Activated naive CD8-positive, alpha-beta T cell treated with anti-CD3 and anti-CD28 coated beads, Interleukin-2, amount 50 U/mL, for 24 hours (primary cell): ENCODE data around the gene STK16.

ENCODE experiments used
- ATAC-seq: fragments of 150-1000 bp; cut with Tn5 transposase; one replicate; pipeline ENCODE4 v1.10.0; 2021
- DNase-seq: peaks from one replicate; pipeline ENCODE4 v3.0.0; 2021
- H3K27ac Mint-ChIP-seq: one replicate; pipeline ENCODE4 v1.8.0; 2021; ENCODE audit warnings: mild to moderate bottlenecking, mixed read lengths
- H3K27me3 Mint-ChIP-seq: one replicate; pipeline ENCODE4 v1.8.0; 2021; ENCODE audit warnings: mixed read lengths
- H3K36me3 Mint-ChIP-seq: one replicate; pipeline ENCODE4 v1.8.0; 2021; ENCODE audit warnings: low read depth, mixed read lengths
- H3K4me1 Mint-ChIP-seq: one replicate; pipeline ENCODE4 v1.8.0; 2021; ENCODE audit warnings: mixed read lengths
- H3K4me3 Mint-ChIP-seq: one replicate; pipeline ENCODE4 v1.8.0; 2021; ENCODE audit warnings: mild to moderate bottlenecking, moderate library complexity, mixed read lengths
- H3K9me3 Mint-ChIP-seq: one replicate; pipeline ENCODE4 v1.8.0; 2021; ENCODE audit warnings: mixed read lengths

STK16 gene

GRCh38 chr2:219261024-219261855 is 16.0 kb downstream of the STK16 start:
- H3K4me3 Mint-ChIP-seq, result no peak overlapping the region
- no peaks in the 10 kb centered on the region for H3K36me3 Mint-ChIP-seq
- H3K4me1 Mint-ChIP-seq, result peaks cover 11% of the 10 kb centered on the region
- no peaks in the 10 kb centered on the region for H3K9me3 Mint-ChIP-seq
- H3K27ac Mint-ChIP-seq, result no peak overlapping the region
- ATAC-seq, result peak; percentile 17
- no peak for DNase-seq
- H3K27me3 Mint-ChIP-seq, result peaks cover 1% of the 10 kb centered on the region

DNA sequence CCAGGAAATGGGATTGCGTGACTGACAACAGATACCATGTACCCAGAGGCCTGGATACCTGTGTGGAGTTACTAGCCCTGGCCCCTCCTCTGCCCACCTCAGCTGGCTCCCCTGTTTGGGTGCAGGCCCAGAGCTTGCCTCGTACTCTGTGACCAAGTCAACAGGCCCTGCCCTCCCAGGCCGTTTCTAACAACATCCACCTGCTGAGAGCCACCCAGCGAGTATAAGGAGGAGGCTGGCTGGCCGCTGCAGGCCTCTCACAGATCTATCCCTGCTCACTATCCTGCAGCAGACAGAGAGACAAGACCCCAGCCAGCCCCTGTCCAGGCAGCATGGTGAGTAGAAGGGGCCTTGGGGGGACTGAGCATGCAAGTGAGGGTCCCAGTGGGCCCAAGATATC is 21.0 kb downstream of the STK16 start:
- Mint-ChIP-seq H3K4me1 (peaks cover under 1% of the 10 kb centered on the region), H3K27me3 (no peaks in the 10 kb centered on the region), H3K4me3 (no peak overlapping the region), H3K27ac (no peak overlapping the region), H3K36me3 (no peaks in the 10 kb centered on the region), H3K9me3 (no peaks in the 10 kb centered on the region)
- ATAC-seq, result no peak
- DNase-seq, result no peak

DNA sequence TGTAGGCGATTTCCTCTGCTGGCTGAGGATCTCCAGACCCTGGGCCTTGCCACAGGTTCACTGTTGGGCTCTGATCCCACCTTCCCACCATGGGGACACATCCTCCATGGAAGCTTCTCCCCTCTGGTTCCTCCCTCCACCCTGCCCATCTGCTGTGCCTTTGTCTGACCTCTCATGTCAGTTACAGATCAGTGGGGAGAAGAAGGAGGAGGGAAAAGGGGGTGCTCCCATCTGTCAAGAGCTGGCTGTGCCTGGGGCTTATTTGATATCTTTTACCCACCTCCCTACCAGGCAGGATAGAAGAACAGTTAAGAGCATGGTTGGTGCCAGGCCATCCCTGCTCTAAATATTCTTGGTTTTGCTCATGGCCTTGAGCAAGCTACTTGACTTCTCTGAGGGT is 21.6 kb downstream of the STK16 start:
- DNase-seq (no peak), ATAC-seq (no peak)
- Mint-ChIP-seq H3K27me3 (no peaks in the 10 kb centered on the region), H3K4me1 (no peaks in the 10 kb centered on the region), H3K4me3 (no peak overlapping the region), H3K9me3 (no peaks in the 10 kb centered on the region), H3K36me3 (no peaks in the 10 kb centered on the region), H3K27ac (no peak overlapping the region)

- Mint-ChIP-seq H3K36me3 (no peaks in the 10 kb centered on the region), H3K27me3 (no peaks in the 10 kb centered on the region), H3K4me1 (peaks cover 8% of the 10 kb centered on the region), H3K4me3 (no peak overlapping the region), H3K9me3 (no peaks in the 10 kb centered on the region), H3K27ac (no peak overlapping the region)
- DNase-seq (no peak), ATAC-seq (no peak)
Measured at GRCh38 chr2:219268294-219268693, 23.0 kb downstream of the STK16 start.

- no peak overlapping the region for H3K4me3 Mint-ChIP-seq
- ATAC-seq (no peak), DNase-seq (no peak)
- no peak overlapping the region for H3K27ac Mint-ChIP-seq
- no peaks in the 10 kb centered on the region for H3K27me3 Mint-ChIP-seq
- H3K36me3 Mint-ChIP-seq, result no peaks in the 10 kb centered on the region
- H3K4me1 Mint-ChIP-seq, result peaks cover 14% of the 10 kb centered on the region
- no peaks in the 10 kb centered on the region for H3K9me3 Mint-ChIP-seq
Measured at GRCh38 chr2:219269362-219270054, 24.2 kb downstream of the STK16 start.

DNA sequence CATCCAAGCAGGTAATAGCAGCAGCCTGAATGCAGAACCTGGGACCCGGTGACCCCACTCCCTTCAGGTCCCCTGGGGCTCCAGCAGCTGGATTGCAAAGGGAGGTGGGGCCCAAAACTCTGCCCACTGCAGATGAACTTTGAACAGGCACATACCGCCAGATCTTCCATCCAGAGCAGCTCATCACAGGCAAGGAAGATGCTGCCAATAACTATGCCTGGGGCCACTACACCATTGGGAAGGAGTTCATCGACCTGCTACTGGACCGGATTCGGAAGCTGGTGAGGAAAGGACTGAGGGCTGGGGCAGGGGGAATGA is 24.7 kb downstream of the STK16 start:
- H3K27me3 Mint-ChIP-seq, result no peaks in the 10 kb centered on the region
- H3K4me3 Mint-ChIP-seq, result no peak overlapping the region
- peaks cover 14% of the 10 kb centered on the region for H3K4me1 Mint-ChIP-seq
- H3K27ac Mint-ChIP-seq, result no peak overlapping the region
- H3K9me3 Mint-ChIP-seq, result no peaks in the 10 kb centered on the region
- no peaks in the 10 kb centered on the region for H3K36me3 Mint-ChIP-seq
- no peak for DNase-seq
- no peak for ATAC-seq

- Mint-ChIP-seq H3K27ac (no peak overlapping the region), H3K27me3 (no peaks in the 10 kb centered on the region), H3K4me3 (no peak overlapping the region), H3K9me3 (no peaks in the 10 kb centered on the region), H3K4me1 (peaks cover 14% of the 10 kb centered on the region), H3K36me3 (no peaks in the 10 kb centered on the region)
- DNase-seq (no peak), ATAC-seq (no peak)
Measured at GRCh38 chr2:219271021-219271420, 25.7 kb downstream of the STK16 start.

DNA sequence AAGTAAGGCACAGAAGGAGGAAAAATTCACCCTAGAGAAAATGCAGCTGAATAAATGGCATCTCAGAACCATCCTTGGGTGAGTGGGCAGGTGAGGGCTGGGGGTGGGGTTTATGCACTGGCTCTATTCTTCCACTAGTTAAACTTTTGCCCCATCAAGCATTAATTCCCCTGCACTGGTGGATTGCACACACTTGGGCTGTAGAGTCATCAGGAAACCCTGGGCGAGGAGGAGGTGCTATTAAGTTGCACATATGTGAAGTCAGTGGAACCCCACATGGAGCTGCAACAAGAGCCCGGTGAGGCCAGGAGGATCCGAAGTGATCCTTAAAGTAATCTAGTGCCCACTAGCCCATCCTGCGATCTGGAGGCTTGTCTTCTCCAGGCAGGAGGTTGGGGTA is 27.1 kb downstream of the STK16 start:
- no peak for ATAC-seq
- Mint-ChIP-seq H3K27me3 (no peaks in the 10 kb centered on the region), H3K4me3 (no peak overlapping the region)

GRCh38 chr2:219272995-219273394 is 27.7 kb downstream of the STK16 start:
- Mint-ChIP-seq H3K9me3 (no peaks in the 10 kb centered on the region), H3K27me3 (no peaks in the 10 kb centered on the region), H3K4me1 (peaks cover 26% of the 10 kb centered on the region), H3K36me3 (no peaks in the 10 kb centered on the region), H3K27ac (no peak overlapping the region), H3K4me3 (no peak overlapping the region)
- DNase-seq, result no peak
- ATAC-seq, result peak; percentile 64

More for the DNA sequence above, 27.1 kb downstream of the STK16 start:
- Mint-ChIP-seq H3K36me3 (no peaks in the 10 kb centered on the region), H3K9me3 (no peaks in the 10 kb centered on the region), H3K4me1 (peaks cover 20% of the 10 kb centered on the region), H3K27ac (no peak overlapping the region)
- no peak for DNase-seq

DNA sequence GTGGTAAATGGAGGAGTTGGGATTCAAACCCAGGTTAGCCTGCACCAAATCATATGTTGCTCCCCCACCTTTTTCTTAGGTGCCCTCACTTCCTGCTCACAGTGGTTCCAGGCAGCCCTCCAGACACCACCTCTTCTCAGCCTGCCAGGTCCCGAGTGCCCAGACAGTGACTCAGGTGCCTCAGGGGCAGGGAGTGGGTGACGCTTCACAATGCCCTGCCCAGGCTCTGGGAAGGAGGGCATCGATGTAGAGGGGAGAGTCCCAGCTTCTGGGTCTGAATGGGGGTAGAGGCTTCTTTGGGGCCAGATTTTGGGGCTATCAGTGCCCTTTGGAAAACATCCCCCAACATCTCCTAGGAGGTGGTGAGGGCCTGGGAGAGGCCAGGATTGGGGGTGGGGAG is 28.7 kb downstream of the STK16 start:
- Mint-ChIP-seq H3K36me3 (no peaks in the 10 kb centered on the region), H3K27me3 (no peaks in the 10 kb centered on the region), H3K4me3 (no peak overlapping the region), H3K4me1 (peaks cover 36% of the 10 kb centered on the region), H3K27ac (no peak overlapping the region), H3K9me3 (no peaks in the 10 kb centered on the region)
- DNase-seq (no peak), ATAC-seq (no peak)

DNA sequence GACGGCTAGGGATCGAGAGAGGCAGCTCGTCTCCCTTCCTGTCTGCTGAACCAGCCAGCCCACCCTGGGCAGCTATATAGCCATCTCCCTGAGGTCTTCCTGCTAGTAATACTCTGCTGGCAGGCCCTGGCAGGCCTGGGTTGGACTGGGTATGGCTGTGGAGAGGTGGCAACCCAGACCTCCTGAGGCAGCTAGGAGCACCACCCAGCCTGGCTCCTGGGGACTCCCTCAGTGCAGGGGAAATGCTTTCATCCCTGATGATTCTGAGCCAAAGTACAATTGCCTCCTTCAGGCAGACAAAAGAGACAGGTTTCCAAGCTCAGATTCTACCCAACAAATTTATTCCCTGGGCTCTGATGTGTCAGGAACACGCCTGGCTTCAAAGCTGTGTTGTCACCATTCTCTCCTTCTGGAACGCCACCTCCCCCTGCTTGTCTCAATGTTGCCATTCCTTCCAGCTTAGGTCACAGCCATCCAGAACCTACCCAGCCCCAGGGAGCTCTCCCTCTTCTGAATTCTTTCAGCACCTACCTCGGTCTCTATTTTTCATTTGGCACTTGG is 29.2 kb downstream of the STK16 start:
- Mint-ChIP-seq H3K36me3 (no peaks in the 10 kb centered on the region), H3K27ac (no peak overlapping the region), H3K4me3 (no peak overlapping the region), H3K4me1 (peaks cover 36% of the 10 kb centered on the region), H3K27me3 (no peaks in the 10 kb centered on the region), H3K9me3 (no peaks in the 10 kb centered on the region)
- no peak for ATAC-seq
- DNase-seq, result no peak

DNA sequence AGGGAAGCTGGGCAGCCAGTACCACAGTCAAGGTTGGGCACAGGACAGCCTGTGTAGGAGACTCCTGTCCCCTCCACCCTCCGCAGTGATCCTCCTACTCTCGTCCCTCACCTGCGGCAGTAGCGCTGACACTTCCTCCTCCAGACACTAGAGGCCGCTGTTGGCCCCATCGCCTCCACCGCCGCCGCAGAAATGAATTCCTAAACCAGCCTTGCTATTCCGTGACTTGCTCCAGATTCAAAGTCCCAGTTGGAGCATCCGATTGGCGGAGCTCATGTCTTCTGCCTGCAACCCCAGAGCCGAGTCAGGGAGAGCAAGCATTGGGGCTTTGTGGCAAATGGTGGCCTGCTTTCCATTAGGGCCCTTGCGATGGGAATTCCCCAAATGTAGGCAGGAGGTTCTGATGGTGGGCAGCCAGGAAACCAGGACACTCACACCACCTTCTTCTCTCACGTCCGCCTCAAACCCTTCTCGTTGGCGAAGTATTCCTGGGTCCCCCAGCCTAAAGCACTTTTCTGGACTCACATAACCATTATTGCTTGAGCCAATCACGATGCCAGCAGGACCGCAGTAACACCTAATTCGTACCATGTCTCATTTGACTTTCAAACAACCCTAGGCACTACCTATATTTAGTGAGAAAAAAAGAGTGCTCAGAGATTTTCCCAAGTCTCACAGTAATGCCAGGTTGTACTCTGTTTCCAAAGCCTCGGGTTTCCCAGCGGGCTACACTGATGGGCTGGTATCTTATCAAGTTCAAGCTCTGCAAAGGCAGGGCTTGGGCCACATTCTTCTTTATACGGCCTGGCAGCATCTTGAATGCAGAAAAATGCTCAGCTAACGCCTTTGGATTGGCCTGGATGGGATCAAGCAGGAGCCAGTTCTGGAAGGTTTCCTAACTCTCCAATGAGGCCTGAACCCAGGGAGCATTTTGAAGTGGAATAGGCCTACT is 32.7 kb downstream of the STK16 start:
- peaks cover 11% of the 10 kb centered on the region for H3K36me3 Mint-ChIP-seq
- peaks cover 56% of the 10 kb centered on the region for H3K4me1 Mint-ChIP-seq
- DNase-seq, result peak; percentile 82

GRCh38 chr2:219278655-219279150 is 33.4 kb downstream of the STK16 start:
- DNase-seq, result no peak
- Mint-ChIP-seq H3K27me3 (no peaks in the 10 kb centered on the region), H3K36me3 (peaks cover 12% of the 10 kb centered on the region), H3K4me1 (peaks cover 50% of the 10 kb centered on the region), H3K4me3 (peak overlapping the region; percentile 79), H3K9me3 (no peaks in the 10 kb centered on the region), H3K27ac (peak overlapping the region; percentile 86)
- no peak for ATAC-seq

More for the DNA sequence above, 32.7 kb downstream of the STK16 start:
- H3K27ac Mint-ChIP-seq, result peak overlapping the region; percentile 86
- H3K27me3 Mint-ChIP-seq, result no peaks in the 10 kb centered on the region
- H3K4me3 Mint-ChIP-seq, result peak overlapping the region; percentile 79
- ATAC-seq, result no peak
- no peaks in the 10 kb centered on the region for H3K9me3 Mint-ChIP-seq
